ENCODE results near the gene RGS6. TPM values are rescaled to one million over a fixed set of nuclear protein-coding genes. Genes with fewer than 3 reads are reported as not detected.

RGS6 gene
- total RNA-seq, 1 experiment from 2014 or later, result not detected

GRCh38 chr14:72549026-72549425 lies 616.8 kb downstream of the RGS6 start:
- CTCF ChIA-PET, result no interaction called here
- H3K27ac Mint-ChIP-seq (ENCODE audit: unreplicated experiment), result no peak overlapping the region
- no peak for DNase-seq
- H3K27me3 Mint-ChIP-seq (ENCODE audit: unreplicated experiment), result peaks cover 86% of the 10 kb centered on the region
- no peaks in the 10 kb centered on the region for H3K9me3 Mint-ChIP-seq (ENCODE audit: low read depth, unreplicated experiment)
- H3K36me3 Mint-ChIP-seq (ENCODE audit: insufficient read depth, unreplicated experiment), result no peaks in the 10 kb centered on the region
- no TSS peak for BruUV-seq (replicated peaks)
- H3K4me3 Mint-ChIP-seq (ENCODE audit: low read depth, unreplicated experiment), result no peak overlapping the region
- H3K4me1 Mint-ChIP-seq (ENCODE audit: low read depth, unreplicated experiment), result peaks cover 12% of the 10 kb centered on the region
- no peak for TF ChIP-seq CTCF (IDR thresholded peaks at IDR 0.05; ENCODE audit: unreplicated experiment)
- intact Hi-C loops (cut with micrococcal nuclease; ENCODE audit: unreplicated experiment), result no loop called here

- no peaks in the 10 kb centered on the region for H3K9me3 Mint-ChIP-seq (ENCODE audit: low read depth, unreplicated experiment)
- H3K4me1 Mint-ChIP-seq (ENCODE audit: low read depth, unreplicated experiment), result peaks cover 12% of the 10 kb centered on the region
- H3K36me3 Mint-ChIP-seq (ENCODE audit: insufficient read depth, unreplicated experiment), result no peaks in the 10 kb centered on the region
- no peak for DNase-seq
- no peak overlapping the region for H3K27ac Mint-ChIP-seq (ENCODE audit: unreplicated experiment)
- H3K27me3 Mint-ChIP-seq (ENCODE audit: unreplicated experiment), result peaks cover 86% of the 10 kb centered on the region
- intact Hi-C loops (cut with micrococcal nuclease; ENCODE audit: unreplicated experiment), result no loop called here
- no TSS peak for BruUV-seq (replicated peaks)
- CTCF ChIA-PET, result no interaction called here
- H3K4me3 Mint-ChIP-seq (ENCODE audit: low read depth, unreplicated experiment), result no peak overlapping the region
- no peak for TF ChIP-seq CTCF (IDR thresholded peaks at IDR 0.05; ENCODE audit: unreplicated experiment)
Observed at GRCh38 chr14:72549854-72550253, 617.6 kb downstream of the RGS6 start.

GRCh38 chr14:72550513-72550912 lies 618.3 kb downstream of the RGS6 start:
- no peak overlapping the region for H3K4me3 Mint-ChIP-seq (ENCODE audit: low read depth, unreplicated experiment)
- intact Hi-C loops (cut with micrococcal nuclease; ENCODE audit: unreplicated experiment), result no loop called here
- H3K9me3 Mint-ChIP-seq (ENCODE audit: low read depth, unreplicated experiment), result no peaks in the 10 kb centered on the region
- TF ChIP-seq CTCF (IDR thresholded peaks at IDR 0.05; ENCODE audit: unreplicated experiment), result no peak
- DNase-seq, result peak; percentile 37
- no peak overlapping the region for H3K27ac Mint-ChIP-seq (ENCODE audit: unreplicated experiment)
- H3K4me1 Mint-ChIP-seq (ENCODE audit: low read depth, unreplicated experiment), result peaks cover 12% of the 10 kb centered on the region
- BruUV-seq (replicated peaks), result no TSS peak
- H3K27me3 Mint-ChIP-seq (ENCODE audit: unreplicated experiment), result peaks cover 86% of the 10 kb centered on the region
- no peaks in the 10 kb centered on the region for H3K36me3 Mint-ChIP-seq (ENCODE audit: insufficient read depth, unreplicated experiment)
- CTCF ChIA-PET, result interaction anchor here (0.9 kb wide), 1 partner anchor 343 kb away, joined by 3 read pairs; the partner anchor contains the start of gene DPF3

GRCh38 chr14:72552236-72552635 lies 620.0 kb downstream of the RGS6 start:
- H3K4me3 Mint-ChIP-seq (ENCODE audit: low read depth, unreplicated experiment), result no peak overlapping the region
- peaks cover 12% of the 10 kb centered on the region for H3K4me1 Mint-ChIP-seq (ENCODE audit: low read depth, unreplicated experiment)
- no peaks in the 10 kb centered on the region for H3K9me3 Mint-ChIP-seq (ENCODE audit: low read depth, unreplicated experiment)
- no peak overlapping the region for H3K27ac Mint-ChIP-seq (ENCODE audit: unreplicated experiment)
- no TSS peak for BruUV-seq (replicated peaks)
- intact Hi-C loops (cut with micrococcal nuclease; ENCODE audit: unreplicated experiment), result no loop called here
- TF ChIP-seq CTCF (IDR thresholded peaks at IDR 0.05; ENCODE audit: unreplicated experiment), result no peak
- no peaks in the 10 kb centered on the region for H3K36me3 Mint-ChIP-seq (ENCODE audit: insufficient read depth, unreplicated experiment)
- CTCF ChIA-PET, result interaction anchor here (1.4 kb wide), 1 partner anchor 38 kb away, joined by 3 read pairs; no protein-coding TSS in a partner anchor
- no peak for DNase-seq
- peaks cover 86% of the 10 kb centered on the region for H3K27me3 Mint-ChIP-seq (ENCODE audit: unreplicated experiment)
